Measurements from ENCODE around the gene MRPL39.

The MRPL39 gene

DNA sequence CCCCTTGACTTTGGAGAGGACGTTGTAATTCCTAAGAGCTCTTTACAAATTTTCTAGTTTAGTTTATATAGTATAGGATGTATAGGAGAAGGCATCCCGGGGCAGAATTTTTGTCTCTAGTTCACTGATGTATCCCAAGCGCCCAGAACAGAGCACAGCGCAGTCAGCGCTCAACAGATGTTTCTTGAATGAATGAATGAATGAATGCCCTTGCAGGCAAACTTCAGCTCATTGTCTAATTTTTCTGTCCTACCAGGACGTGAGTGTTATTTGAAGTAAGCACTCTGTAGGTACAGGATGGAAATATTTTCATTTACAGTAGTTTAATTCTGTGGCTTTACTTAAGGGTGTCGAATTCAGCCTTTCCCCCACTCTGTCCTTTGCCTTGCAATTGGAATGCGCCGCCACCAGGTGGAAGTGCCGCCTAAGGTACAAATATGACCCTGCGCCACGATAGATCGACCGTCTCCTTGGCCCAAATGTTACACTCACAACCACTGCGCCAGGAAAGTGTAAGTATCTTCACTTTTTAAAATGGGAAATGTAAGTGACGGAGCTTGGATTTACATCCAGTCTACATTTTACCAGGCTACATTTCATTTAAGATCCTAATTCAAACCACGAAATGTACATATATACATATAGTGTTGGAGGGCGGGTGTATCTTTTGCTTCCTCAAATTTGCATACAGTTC is 910 bp upstream of the MRPL39 start:
- DNase-seq: peak; percentile 68

GRCh38 chr21:25589887-25590286 is 17.4 kb downstream of the MRPL39 start:
- DNase-seq: no peak

DNA sequence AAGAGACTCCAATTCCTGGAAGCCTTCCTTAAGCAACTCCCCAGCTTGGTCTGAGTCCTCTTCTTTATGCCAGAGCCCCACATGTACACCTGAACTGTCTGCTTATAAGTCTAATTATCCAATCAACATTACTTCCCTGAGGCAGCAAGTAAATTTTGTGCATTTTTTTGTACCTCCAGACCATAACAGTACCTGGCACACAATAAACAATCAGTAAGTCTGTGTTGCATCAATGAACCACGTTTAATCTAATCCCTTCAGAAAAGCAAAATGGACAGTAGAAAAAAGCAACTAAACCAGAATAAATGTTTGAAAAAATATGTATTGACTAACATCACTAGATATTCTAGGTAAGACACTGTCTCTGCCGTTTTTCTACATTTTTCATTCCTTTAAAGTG is 20.5 kb downstream of the MRPL39 start:
- DNase-seq: no peak

DNA sequence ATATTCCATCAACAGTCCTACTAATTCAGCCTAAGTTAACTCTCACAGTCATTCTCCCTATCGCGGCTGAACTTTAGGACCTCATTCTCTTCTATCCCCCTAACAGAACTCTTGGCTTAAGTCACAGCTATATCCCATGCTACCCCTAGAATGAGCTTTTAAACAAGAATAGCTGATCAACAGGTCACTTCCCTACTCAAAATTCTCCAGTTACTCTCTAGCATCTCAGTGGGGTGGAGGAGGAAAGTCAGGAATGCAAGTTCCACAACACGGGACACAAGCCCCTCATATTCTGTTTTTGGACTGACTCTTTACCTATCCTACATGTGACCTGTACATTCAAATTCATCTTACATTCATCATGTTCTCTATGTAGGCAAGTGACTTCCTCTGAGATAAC is 21.0 kb downstream of the MRPL39 start:
- DNase-seq: no peak

DNA sequence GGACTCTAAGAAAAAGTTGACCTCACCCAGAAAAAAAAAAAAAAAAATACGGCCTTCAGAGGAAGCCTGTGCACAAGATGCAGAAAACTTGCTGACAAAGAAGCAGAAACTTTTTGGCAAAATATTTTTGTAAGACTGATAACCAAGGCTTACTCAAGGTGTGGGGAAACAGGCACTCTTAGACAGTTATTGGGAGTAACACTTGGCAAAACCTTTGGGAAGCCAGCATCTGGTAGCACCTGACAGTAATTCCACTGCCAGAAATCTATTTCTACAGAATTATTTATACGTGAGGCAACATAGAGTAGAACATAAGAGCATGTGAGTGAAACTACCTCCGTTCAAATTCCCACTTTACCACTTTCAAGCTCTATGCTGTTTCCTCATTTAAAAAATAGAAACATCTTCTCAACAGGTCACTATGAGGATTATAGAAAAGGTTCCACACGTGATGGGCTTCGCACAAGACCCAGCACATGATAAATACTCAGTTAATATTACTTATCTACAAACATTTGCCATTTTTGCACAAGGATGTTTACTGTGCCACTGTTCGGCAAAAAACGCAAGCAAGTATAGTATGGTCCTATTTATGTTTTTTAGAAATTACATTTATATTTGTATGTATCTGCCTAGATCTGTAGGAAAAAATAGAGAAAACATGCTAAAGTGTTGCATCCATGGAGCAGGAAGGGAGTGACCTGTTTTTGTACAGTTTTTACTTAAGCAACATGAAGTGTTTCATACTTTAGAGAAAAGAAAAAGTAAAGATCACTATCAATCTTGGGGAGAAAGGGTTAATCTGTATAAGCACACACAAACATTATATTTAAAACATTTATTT is 22.2 kb downstream of the MRPL39 start:
- DNase-seq: no peak

DNA sequence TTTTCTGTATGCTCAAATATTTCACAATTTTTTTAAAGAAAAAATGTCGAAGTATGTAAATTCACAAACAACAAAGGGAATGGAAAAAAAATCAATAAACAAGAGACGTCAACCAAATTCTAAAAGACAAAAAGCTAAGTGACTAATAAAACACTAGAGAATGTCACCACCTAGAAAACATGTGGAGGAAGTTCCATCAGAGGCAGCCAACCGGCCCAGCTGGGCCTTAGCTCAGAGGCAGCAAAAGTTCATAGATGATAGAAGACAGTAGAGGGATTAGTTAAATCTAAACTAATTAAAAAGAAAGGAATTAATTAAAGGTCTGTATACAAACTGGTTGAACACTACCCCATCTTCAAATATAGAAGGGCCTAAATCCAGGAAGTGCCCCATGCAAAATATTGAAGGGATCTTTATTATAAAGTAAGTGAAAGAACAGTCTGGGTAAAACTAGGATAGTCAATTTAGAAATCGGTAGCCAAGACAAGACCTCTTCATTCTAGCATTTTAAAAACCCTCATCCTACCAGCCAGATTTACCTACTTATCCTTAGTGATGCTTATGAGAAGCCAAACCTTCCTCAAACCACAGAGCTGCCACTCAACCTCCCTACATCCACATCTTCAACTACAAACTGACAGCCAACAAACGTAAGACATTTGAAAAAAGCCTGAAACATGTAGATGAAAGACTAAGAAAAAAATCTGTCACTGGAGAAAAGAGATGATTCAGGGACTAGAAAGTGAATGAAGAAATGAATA is 23.7 kb downstream of the MRPL39 start:
- DNase-seq: no peak

DNA sequence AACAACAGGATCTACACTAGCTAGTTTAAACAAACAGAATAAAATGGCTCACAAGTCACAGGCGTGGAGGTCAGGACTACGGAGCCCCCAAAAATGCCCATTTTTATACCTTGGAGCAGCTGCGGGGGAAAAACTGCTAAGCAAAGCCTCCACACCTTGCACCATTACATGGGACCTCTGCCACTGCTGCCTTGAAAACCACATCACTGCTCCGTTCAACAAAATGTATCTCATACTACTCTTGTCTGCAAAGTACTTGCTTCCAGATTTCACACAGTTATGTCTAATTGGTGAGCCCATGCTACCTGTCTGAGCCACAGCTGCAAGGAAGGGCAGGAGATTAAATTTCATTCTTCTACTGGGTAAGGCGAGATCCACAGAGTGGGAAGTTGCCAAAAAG is 24.4 kb downstream of the MRPL39 start:
- DNase-seq: no peak

GRCh38 chr21:25582164-25582790 is 25.0 kb downstream of the MRPL39 start:
- DNase-seq: no peak

- no peak for DNase-seq
These were observed 25.7 kb downstream of the MRPL39 start for GRCh38 chr21:25581582-25581981.

DNA sequence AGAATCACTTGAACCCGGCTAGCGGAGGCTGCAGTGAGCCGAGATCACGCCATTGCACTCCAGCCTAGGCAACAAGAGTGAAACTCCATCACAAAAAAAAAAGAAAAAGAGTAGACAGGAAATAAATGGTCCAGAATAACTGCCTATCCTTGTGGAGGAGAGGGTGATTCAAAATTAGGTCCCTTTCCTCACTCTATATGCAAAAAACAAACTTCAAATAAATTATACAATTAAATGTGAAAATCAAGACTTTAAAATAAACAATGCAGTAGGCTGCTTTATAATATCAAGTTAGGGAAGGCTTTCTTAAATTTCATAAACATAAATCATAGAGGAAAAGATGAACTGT is 26.4 kb downstream of the MRPL39 start:
- DNase-seq: no peak

GRCh38 chr21:25579226-25580013 is 27.9 kb downstream of the MRPL39 start:
- DNase-seq: no peak

- DNase-seq: peak; percentile 67
These were observed 29.0 kb downstream of the MRPL39 start for GRCh38 chr21:25578056-25578961.

DNA sequence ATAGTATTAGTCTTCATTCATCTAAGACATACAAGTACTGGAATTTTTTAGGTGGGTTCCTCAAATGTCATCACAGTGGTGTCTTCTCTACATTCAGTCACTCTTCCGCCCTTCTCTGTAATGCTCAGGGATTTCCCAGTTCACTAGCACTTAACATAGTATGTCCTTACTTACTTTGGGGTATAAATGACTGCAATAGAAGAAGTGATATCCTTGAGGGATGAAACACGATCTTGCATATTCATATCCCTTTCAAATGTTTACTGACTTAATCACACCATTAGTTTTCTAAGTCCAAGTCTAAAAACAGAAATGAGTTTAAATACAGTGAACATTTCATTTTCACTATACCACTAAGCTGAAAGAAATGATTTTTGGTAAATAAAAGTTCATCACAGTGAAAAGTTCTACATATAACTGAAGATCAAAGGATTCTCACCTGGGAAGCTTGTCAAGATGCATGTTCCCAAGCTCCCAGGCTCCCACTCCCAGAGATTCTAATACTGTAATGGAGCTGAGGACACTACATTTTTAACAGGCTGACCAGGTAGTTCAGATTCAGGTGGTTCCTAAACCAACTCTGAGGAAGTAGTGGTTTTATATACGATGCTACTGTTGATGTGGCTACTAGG is 29.7 kb downstream of the MRPL39 start:
- no peak for DNase-seq

- DNase-seq: peak; percentile 61
These were observed 33.7 kb downstream of the MRPL39 start for GRCh38 chr21:25573409-25574206.

DNA sequence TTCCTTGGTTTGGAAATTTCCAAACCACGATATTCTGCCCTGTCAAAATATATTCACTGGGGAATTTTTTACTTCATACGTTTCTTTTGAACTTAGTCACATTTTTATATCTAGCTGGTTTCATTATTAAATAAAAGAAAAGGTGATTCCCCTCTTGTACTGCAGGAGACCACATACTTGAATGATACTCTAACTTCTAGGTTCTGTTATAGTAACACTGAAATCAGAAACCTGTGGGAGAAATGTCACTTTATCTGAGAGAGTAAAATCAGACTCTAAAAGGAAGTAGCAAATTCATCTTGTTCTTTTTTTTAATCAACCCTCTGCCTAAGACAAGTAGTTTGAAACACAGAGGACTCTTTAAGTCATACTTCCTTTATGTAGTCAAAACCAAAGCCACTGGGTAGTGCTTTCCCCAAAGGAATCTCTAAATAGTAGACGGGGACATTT is 34.4 kb downstream of the MRPL39 start:
- DNase-seq: no peak

DNA sequence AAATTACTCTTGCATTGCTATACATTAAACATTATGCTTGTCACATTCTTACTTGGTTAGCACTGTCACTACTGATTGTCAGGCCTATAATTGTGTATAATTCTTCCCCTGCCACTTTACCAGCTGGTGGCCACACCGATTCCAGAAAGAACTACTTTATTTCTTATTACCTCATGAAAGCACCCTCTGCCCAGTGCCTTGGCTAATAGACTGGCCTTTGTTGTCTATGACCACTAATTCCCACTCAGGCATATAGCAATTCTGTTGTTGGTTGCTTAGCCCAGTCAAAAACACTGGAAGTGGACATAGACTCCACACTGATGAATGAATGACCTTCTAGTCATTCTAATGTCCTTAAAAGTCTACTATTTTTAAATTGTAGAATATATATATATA is 35.6 kb downstream of the MRPL39 start:
- no peak for DNase-seq

- DNase-seq: no peak
These were observed 37.6 kb downstream of the MRPL39 start for GRCh38 chr21:25569711-25570110.

GRCh38 chr21:25569084-25569483 is 38.2 kb downstream of the MRPL39 start:
- no peak for DNase-seq

GRCh38 chr21:25568246-25568645 is 39.0 kb downstream of the MRPL39 start:
- DNase-seq: no peak

DNA sequence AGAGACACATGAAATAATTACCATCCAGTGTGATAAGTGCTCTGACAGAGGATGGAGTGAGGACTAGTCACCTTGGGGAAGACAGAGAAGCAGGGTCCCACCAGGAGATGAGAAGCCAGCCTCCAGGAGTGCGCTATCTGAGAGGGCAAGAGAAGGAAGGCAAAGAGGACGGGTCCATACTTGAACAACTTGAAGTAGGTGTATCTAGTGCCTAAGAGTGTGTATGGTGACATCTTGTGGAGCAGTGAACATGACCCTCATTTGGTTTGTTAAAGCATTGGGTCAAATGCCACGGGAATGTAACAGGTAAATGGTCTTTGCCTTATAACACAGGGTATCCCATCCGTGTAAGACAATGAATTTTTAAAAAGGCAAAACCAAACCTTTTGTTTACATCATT is 39.8 kb downstream of the MRPL39 start:
- no peak for DNase-seq

All from stimulated activated CD4-positive, alpha-beta T cell treated with anti-CD3 and anti-CD28 coated beads, Interleukin-12 subunit alpha, Interleukin-12 subunit beta, amount 100 ng/mL, for 4 hours (primary cell).